H1 (cell line): Measurements from ENCODE around the gene ARHGEF16. TPM values are rescaled to one million over a fixed set of nuclear protein-coding genes. Genes with fewer than 3 reads are reported as not detected.

Experiments used
- CTCF ChIA-PET: fragments of 300-600 bp; sonication (Branson Sonifier 250); formaldehyde crosslinking; loops from one replicate; lab custom pipeline; 2021; ENCODE audit not compliant: partially characterized antibody; lab: Charles Lee
- POLR2A ChIA-PET: fragments of 300-600 bp; sonication (Branson Sonifier 250); formaldehyde crosslinking; loops from one replicate; lab custom pipeline; 2021; ENCODE audit warnings: inconsistent platforms; ENCODE audit not compliant: partially characterized antibody; lab: Charles Lee
- DNase-seq, 2 experiments: peaks; one replicate each; pipeline versions ENCODE4 v3.0.0 to v3.0.0-alpha.2; 2010 to 2022; ENCODE audit warnings: low spot score in 2 of 2, low read depth in 1 of 2, mixed read lengths in 1 of 2
- FAIRE-seq: peaks from 2 replicates; lab custom pipeline; 2011; peaks lifted over from hg19 to GRCh38; lab: Jason Lieb, UNC
- H2AFZ ChIP-seq: 2 replicates; pipeline ENCODE4 v1.8.1; 2012; ENCODE audit warnings: low read length, inconsistent platforms
- H2AK5ac ChIP-seq: 2 replicates; pipeline ENCODE4 v1.6.1; 2013; ENCODE audit warnings: low read depth, low read length
- H2BK120ac ChIP-seq: replicated peaks from 2 replicates; pipeline ENCODE3; 2013; ENCODE audit warnings: low read depth, low read length, inconsistent platforms
- H2BK12ac ChIP-seq: 2 replicates; pipeline ENCODE4 v1.6.1; 2013; ENCODE audit warnings: low read depth, low read length
- H2BK15ac ChIP-seq: 2 replicates; pipeline ENCODE4 v1.6.1; 2013; ENCODE audit warnings: low read length
- H2BK20ac ChIP-seq: 2 replicates; pipeline ENCODE4 v1.6.1; 2013; ENCODE audit warnings: low read length
- H2BK5ac ChIP-seq: 2 replicates; pipeline ENCODE4 v1.6.1; 2013; ENCODE audit warnings: low read depth, low read length
- H3K14ac ChIP-seq: 2 replicates; pipeline ENCODE4 v1.6.1; 2013; ENCODE audit warnings: inconsistent platforms; ENCODE audit not compliant: insufficient read length
- H3K18ac ChIP-seq: 2 replicates; pipeline ENCODE4 v1.6.1; 2013; ENCODE audit warnings: low read length; ENCODE audit errors: extremely low read depth
- H3K23ac ChIP-seq: 2 replicates; pipeline ENCODE4 v1.6.1; 2013; ENCODE audit warnings: inconsistent platforms; ENCODE audit not compliant: insufficient read length
- H3K23me2 ChIP-seq: 2 replicates; pipeline ENCODE4 v1.6.1; 2013; ENCODE audit warnings: low read depth, low read length
- H3K27ac ChIP-seq: 2 replicates; pipeline ENCODE4 v1.6.1; 2011; ENCODE audit warnings: low read depth, low read length, inconsistent platforms
- H3K27me3 ChIP-seq, 4 experiments: replicated peaks in 1 of 4; 1 replicate in 1 of 4; 2 replicates in 3 of 4; pipeline versions ENCODE4 v1.6.1 to v1.8.1; 2011 to 2013; ENCODE audit warnings: low read length in 3 of 4, mild to moderate bottlenecking in 3 of 4, inconsistent platforms in 2 of 4, mixed read lengths in 2 of 4, moderate library complexity in 1 of 4; ENCODE audit not compliant: control insufficient read depth in 3 of 4, insufficient read depth in 3 of 4; ENCODE audit errors: extremely low read depth in 1 of 4
- H3K36me3 ChIP-seq, 4 experiments: 2 replicates each; pipeline versions ENCODE4 v1.6.1 to v1.8.1; 2011 to 2013; ENCODE audit warnings: mild to moderate bottlenecking in 4 of 4, low read length in 3 of 4, moderate library complexity in 2 of 4, control low read depth in 1 of 4, inconsistent platforms in 1 of 4; ENCODE audit not compliant: insufficient read depth in 4 of 4, control insufficient read depth in 2 of 4
- H3K4ac ChIP-seq: replicated peaks from 2 replicates; pipeline ENCODE3; 2013; ENCODE audit warnings: low read length, low read depth, mixed read lengths, inconsistent platforms; ENCODE audit not compliant: insufficient read length
- H3K4me1 ChIP-seq, 4 experiments: replicated peaks in 1 of 4; 1 replicate in 1 of 4; 2 replicates in 3 of 4; pipeline versions ENCODE4 v1.6.1 to v1.8.1; 2011 to 2013; ENCODE audit warnings: low read length in 3 of 4, inconsistent platforms in 2 of 4, mixed read lengths in 1 of 4; ENCODE audit not compliant: insufficient read depth in 4 of 4, control insufficient read depth in 3 of 4
- H3K4me2 ChIP-seq, 2 experiments: 2 replicates each; pipeline versions ENCODE4 v1.6.1 to v1.8.1; 2011 to 2013; ENCODE audit warnings: low read depth in 2 of 2, low read length in 2 of 2, control low read depth in 1 of 2, inconsistent platforms in 1 of 2, mild to moderate bottlenecking in 1 of 2; ENCODE audit not compliant: insufficient read depth in 1 of 2
- H3K4me3 ChIP-seq, 4 experiments: fragments of 200-600, 300-600 bp in 1 of 4; sonication (generic), shearing (Covaris generic), sonication (Bioruptor Twin) in 1 of 4; 2 replicates each; pipeline versions ENCODE4 v1.5.1 to v1.8.1; 2011 to 2016; ENCODE audit warnings: low read length in 4 of 4, low read depth in 3 of 4, control low read depth in 2 of 4, inconsistent platforms in 2 of 4, mild to moderate bottlenecking in 2 of 4, mixed read lengths in 1 of 4, moderate library complexity in 1 of 4; ENCODE audit not compliant: insufficient read depth in 2 of 4; ENCODE audit errors: extremely low read depth in 1 of 4
- H3K56ac ChIP-seq: replicated peaks from 2 replicates; pipeline ENCODE3; 2013; ENCODE audit warnings: low read depth, mild to moderate bottlenecking, mixed read lengths, low read length, inconsistent platforms; ENCODE audit not compliant: insufficient read length
- H3K79me1 ChIP-seq: 2 replicates; pipeline ENCODE4 v1.6.1; 2013; ENCODE audit warnings: low read depth, low read length, control low read depth
- H3K79me2 ChIP-seq, 2 experiments: 2 replicates each; pipeline versions ENCODE4 v1.6.1 to v1.8.1; 2012 to 2013; ENCODE audit warnings: low read length in 2 of 2, mild to moderate bottlenecking in 2 of 2, inconsistent platforms in 1 of 2; ENCODE audit not compliant: insufficient read depth in 2 of 2, control insufficient read depth in 1 of 2
- H3K9ac ChIP-seq, 4 experiments: replicated peaks in 1 of 4; 1 replicate in 1 of 4; 2 replicates in 3 of 4; pipeline versions ENCODE4 v1.6.1 to v1.8.1; 2011 to 2013; ENCODE audit warnings: low read depth in 3 of 4, low read length in 3 of 4, control low read depth in 2 of 4, mild to moderate bottlenecking in 2 of 4, moderate library complexity in 2 of 4, inconsistent platforms in 1 of 4; ENCODE audit errors: extremely low read depth in 1 of 4
- H3K9me3 ChIP-seq, 2 experiments: 2 replicates each; pipeline versions ENCODE4 v1.6.1 to v1.8.1; 2012 to 2013; ENCODE audit warnings: mild to moderate bottlenecking in 2 of 2, moderate library complexity in 2 of 2, control low read depth in 1 of 2, inconsistent platforms in 1 of 2, low read depth in 1 of 2, low read length in 1 of 2, mixed read lengths in 1 of 2; ENCODE audit not compliant: insufficient read depth in 2 of 2
- H4K20me1 ChIP-seq, 2 experiments: replicated peaks in 1 of 2; 2 replicates each; pipeline versions ENCODE3 to v1.8.1; 2011 to 2013; ENCODE audit warnings: inconsistent platforms in 2 of 2, low read length in 2 of 2, mild to moderate bottlenecking in 1 of 2; ENCODE audit not compliant: insufficient read depth in 2 of 2, control insufficient read depth in 1 of 2
- H4K5ac ChIP-seq: 2 replicates; pipeline ENCODE4 v1.6.1; 2013; ENCODE audit warnings: low read length, low read depth, mixed read lengths, inconsistent platforms; ENCODE audit not compliant: insufficient read length
- H4K8ac ChIP-seq: 2 replicates; pipeline ENCODE4 v1.8.0; 2013; ENCODE audit warnings: mild to moderate bottlenecking, moderate library complexity, low read length, inconsistent platforms; ENCODE audit not compliant: insufficient read depth; ENCODE audit errors: extremely low read depth
- H4K91ac ChIP-seq: replicated peaks from 2 replicates; pipeline ENCODE3; 2013; ENCODE audit warnings: low read length, mixed read lengths, inconsistent platforms; ENCODE audit not compliant: insufficient read length
- CBX5 ChIP-seq: fragments of 300-800, 300-1000 bp; sonication (generic); IDR thresholded peaks from 2 replicates; pipeline ENCODE4 v1.7.1; 2016; ENCODE audit warnings: antibody characterized with exemption, low read length, low read depth
- CBX8 ChIP-seq: fragments of 300-800, 300-1000 bp; sonication (generic); IDR thresholded peaks from 2 replicates; pipeline ENCODE4 v1.7.1; 2016; ENCODE audit warnings: low read depth, low read length, borderline replicate concordance
- CREB1 ChIP-seq: IDR thresholded peaks from 2 replicates; pipeline ENCODE4 v1.6.1; 2012; ENCODE audit warnings: inconsistent platforms
- CTBP2 ChIP-seq: IDR thresholded peaks from 2 replicates; pipeline ENCODE4 v1.7.0; 2011; ENCODE audit warnings: borderline replicate concordance, mild to moderate bottlenecking, moderate library complexity, mixed read lengths, low read length; ENCODE audit not compliant: insufficient read depth, insufficient read length
- EGR1 ChIP-seq: IDR thresholded peaks from 2 replicates; pipeline ENCODE4 v1.6.1; 2011; ENCODE audit warnings: low read depth, low read length, borderline replicate concordance
- HDAC6 ChIP-seq: IDR thresholded peaks from one replicate; pipeline ENCODE4 v1.7.1; 2012; ENCODE audit warnings: low read depth, mild to moderate bottlenecking, inconsistent platforms, low read length, moderate library complexity
- JUND ChIP-seq: IDR thresholded peaks from 2 replicates; pipeline ENCODE4 v1.6.1; 2011; ENCODE audit warnings: mild to moderate bottlenecking, improper control_type of control experiment, low read length
- KDM5A ChIP-seq: fragments of 200-600 bp; IDR thresholded peaks from 2 replicates; pipeline ENCODE4 v1.7.1; 2012; ENCODE audit warnings: mild to moderate bottlenecking, low read length, inconsistent platforms, mixed read lengths
- POU5F1 ChIP-seq: IDR thresholded peaks from 2 replicates; pipeline ENCODE4 v1.6.1; 2011; ENCODE audit warnings: low read depth, mild to moderate bottlenecking, low read length, moderate library complexity
- RFX5 ChIP-seq: IDR thresholded peaks from 2 replicates; pipeline ENCODE4 v1.6.1; 2011; ENCODE audit warnings: low read depth, low read length, improper control_type of control experiment, borderline replicate concordance
- RNF2 ChIP-seq: fragments of 200-900, 300-1000 bp; sonication (generic); IDR thresholded peaks from 2 replicates; pipeline ENCODE4 v1.7.1; 2016; ENCODE audit warnings: borderline replicate concordance, low read depth, mild to moderate bottlenecking, antibody characterized with exemption, low read length; ENCODE audit not compliant: poor library complexity, severe bottlenecking; ENCODE audit errors: missing control alignments
- SAP30 ChIP-seq: fragments of 300-600 bp; sonication (generic); IDR thresholded peaks from 2 replicates; pipeline ENCODE4 v1.7.1; 2012; ENCODE audit warnings: low read length, moderate library complexity, mild to moderate bottlenecking, inconsistent platforms; ENCODE audit not compliant: insufficient read depth, insufficient replicate concordance
- SIRT6 ChIP-seq: IDR thresholded peaks from one replicate; pipeline ENCODE4 v1.7.1; 2012; ENCODE audit warnings: low read length, inconsistent platforms
- SP4 ChIP-seq: IDR thresholded peaks from 2 replicates; pipeline ENCODE4 v1.6.1; 2012; ENCODE audit warnings: low read length, inconsistent platforms
- SRF ChIP-seq: IDR thresholded peaks from 2 replicates; pipeline ENCODE4 v1.6.1; 2011; ENCODE audit warnings: mild to moderate bottlenecking, low read depth, low read length, moderate library complexity
- WGBS, 2 experiments: shearing (Covaris generic) in 1 of 2; methylation state at CpG; one replicate each; pipeline versions ENCODE4 v1.1.6 to v1.1.7; 2013 to 2015; ENCODE audit warnings: low lambda C conversion rate in 2 of 2, mixed read lengths in 2 of 2, inconsistent platforms in 1 of 2, low coverage in 1 of 2, missing lambda C conversion rate in 1 of 2; ENCODE audit not compliant: insufficient replicate concordance in 2 of 2, insufficient coverage in 1 of 2, insufficient read length in 1 of 2; ENCODE audit errors: extremely low coverage in 1 of 2, missing lambda C conversion rate in 1 of 2; 5-methylcytosine and 5-hydroxymethylcytosine counted together
- polyA plus RNA-seq, 7 experiments: library from polyadenylated mRNA; depleted of rRNA in 3 of 7; stranded (reverse) in 5 of 7; unstranded in 2 of 7; fragments of >200 nt in 5 of 7; fragments of 200-250 nt in 2 of 7; gene quantifications; 1 replicate in 5 of 7; 2 replicates in 1 of 7; 4 replicates in 1 of 7; pipeline versions ENCODE4 v1.2.1 to v1.2.3, GENCODE V29; 2011 to 2013; ENCODE audit warnings: missing spikeins in 2 of 7, mixed read lengths in 2 of 7
- total RNA-seq: library from RNA; stranded (reverse); fragmentation: NEBNext Ultra II Directional; extraction: Animal tissue kit (Norgen Biotek cat#: 25700); gene quantifications from 2 replicates; pipeline ENCODE4 v1.2.1, GENCODE V29; 2021

ARHGEF16 gene
- total and polyA plus RNA-seq, 2 of the 8 experiments (the other 6 are each of a cell fraction or from before 2014, with no cell fraction given), result 18.3 to 20.7 TPM

DNA sequence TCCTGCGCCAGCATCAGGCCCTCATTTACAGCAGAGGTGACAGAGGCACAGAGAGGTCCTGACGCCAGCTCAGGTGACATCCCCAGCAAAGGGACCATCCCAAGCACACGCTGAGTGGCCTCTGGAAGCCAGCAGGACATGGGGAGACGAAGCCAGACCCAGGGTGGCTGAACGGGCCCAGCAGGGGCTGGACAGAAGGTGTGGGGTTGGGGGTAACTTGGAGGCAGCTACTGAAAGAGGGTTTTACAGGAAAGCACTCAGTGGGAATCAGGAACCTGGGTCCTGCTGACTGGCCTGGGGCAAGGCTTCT is 1.6 kb upstream of the ARHGEF16 start:
- POLR2A ChIA-PET, result interaction anchor here (0.7 to 4.1 kb wide), 9 partner anchors 10 to 358 kb away, joined by 3 to 26 read pairs (median 4); no protein-coding TSS in a partner anchor
- H3K18ac ChIP-seq, result no peak overlapping the region
- H3K79me1 ChIP-seq, result no peaks in the 10 kb centered on the region; the same call in 1 of the 2 replicates
- no peak overlapping the region for H3K9ac ChIP-seq
- peaks cover 3 to 5% of the 10 kb centered on the region in 2 experiments for H4K20me1 ChIP-seq
- no peak overlapping the region for H2BK12ac ChIP-seq
- no peaks in the 10 kb centered on the region for H3K9me3 ChIP-seq
- WGBS, 2 experiments, result 50% methylated on average over 4 of the region's 5 CpGs; no CpG with 5 or more reads in 1 of the 2 experiments
- H3K4ac ChIP-seq, result no peak overlapping the region
- H3K4me2 ChIP-seq, result no peak overlapping the region
- no peak overlapping the region for H4K91ac ChIP-seq
- no peak overlapping the region for H3K23ac ChIP-seq
- peak overlapping the region; percentile 8; the same call in 1 of the 2 replicates for H4K8ac ChIP-seq
- no peak overlapping the region for H3K56ac ChIP-seq
- CTCF ChIA-PET, result interaction anchor here (0.7 to 3.7 kb wide), 71 partner anchors 9 to 1142 kb away, joined by 3 to 59 read pairs (median 4); partner anchors contain the start of genes MEGF6 and TPRG1L
- no peak overlapping the region for H2AFZ ChIP-seq
- no peak overlapping the region for H3K27ac ChIP-seq
- H3K27me3 ChIP-seq, result peaks cover 0 to 3% (median 0%) of the 10 kb centered on the region in 4 experiments; a peak in 2 of 7 replicates
- H3K4me1 ChIP-seq, result peaks cover 0 to 19% (median 14%) of the 10 kb centered on the region in 4 experiments; a peak in 6 of 7 replicates
- H3K4me3 ChIP-seq, result no peak overlapping the region
- H2BK120ac ChIP-seq, result no peak overlapping the region
- no peaks in the 10 kb centered on the region for H3K36me3 ChIP-seq
- peaks cover 3% of the 10 kb centered on the region; the same call in 1 of the 2 replicates for H3K23me2 ChIP-seq
- no peak overlapping the region for H4K5ac ChIP-seq
- peaks cover 0 to 13% of the 10 kb centered on the region in 2 experiments; a peak in 1 of 4 replicates for H3K79me2 ChIP-seq
- H2BK15ac ChIP-seq, result no peak overlapping the region
- no peak overlapping the region for H2BK20ac ChIP-seq
- H3K14ac ChIP-seq, result no peak overlapping the region
- H2BK5ac ChIP-seq, result no peak overlapping the region
- TF ChIP-seq CBX8 (no peak), CBX5 (no peak), SRF (no peak), SAP30 (no peak), RFX5 (no peak), CREB1 (no peak), CTBP2 (no peak), KDM5A (no peak), EGR1 (no peak), RNF2 (no peak), SIRT6 (no peak), JUND (no peak), POU5F1 (no peak), HDAC6 (no peak), SP4 (no peak)
- FAIRE-seq (no peak), DNase-seq (no peak)
- no peak overlapping the region for H2AK5ac ChIP-seq
